Camera-type eye (tissue), 1 donor: ENCODE measurements around the gene TMC4. TPM values are rescaled to one million over a fixed set of nuclear protein-coding genes. Genes with fewer than 3 reads are reported as not detected.

Experiments
- total RNA-seq: library from RNA; depleted of rRNA; stranded (reverse); fragments of >200 nt; gene quantifications from one replicate; pipeline ENCODE4 v1.2.3, GENCODE V29; 2014

Gene TMC4
- 6.8 TPM for total RNA-seq

GRCh38 chr19:54172471-54173358, at the start of gene TMC4:
Gene TMC4 (minus strand): TSS chr19:54173160. CDS start chr19:54173117, 43 bp downstream.

GRCh38 chr19:54191011-54191810, 18.3 kb upstream of the TMC4 start, which contains the start of gene TSEN34:
Gene TSEN34 (plus strand): TSS chr19:54191308. CDS start chr19:54191365, 57 bp downstream.

GRCh38 chr19:54189145-54189734, 16.3 kb upstream of the TMC4 start, which contains the start of gene MBOAT7:
Gene MBOAT7 (minus strand): TSS chr19:54189580. CDS start chr19:54188508, 1,072 bp downstream.

GRCh38 chr19:54159352-54160181, 13.4 kb downstream of the TMC4 start, which contains the start of gene LENG1:
Gene LENG1 (minus strand): TSS chr19:54159721. CDS start chr19:54159695, 26 bp downstream.

GRCh38 chr19:54137699-54138488, 35.1 kb downstream of the TMC4 start, which contains the start of gene CNOT3:
Gene CNOT3 (plus strand): TSS chr19:54137762. CDS start chr19:54142979, 5,217 bp downstream.

GRCh38 chr19:54115109-54116063, 57.6 kb downstream of the TMC4 start, which contains the start of the genes PRPF31 and TFPT:
Gene PRPF31 (plus strand): TSS chr19:54115754. CDS start chr19:54118279, 2,525 bp downstream.
Gene TFPT (minus strand): TSS chr19:54115657. CDS start chr19:54115269, 388 bp downstream.

Other genes with a start within 250 kb of the TMC4 start
- 0.99 TPM for gene CACNG8, start 210.2 kb downstream of the TMC4 start, total RNA-seq
- gene CACNG6, start 181.5 kb downstream of the TMC4 start, total RNA-seq = 4.3 TPM
- gene VSTM1, start 109.3 kb downstream of the TMC4 start, total RNA-seq = not detected
- not detected for gene TARM1, start 91.8 kb downstream of the TMC4 start, total RNA-seq
- gene OSCAR, start 72.4 kb downstream of the TMC4 start, total RNA-seq = not detected
- 9.7 TPM for gene NDUFA3, start 70.3 kb downstream of the TMC4 start, total RNA-seq
- 9.7 TPM for gene TFPT, start 57.5 kb downstream of the TMC4 start, total RNA-seq
- gene PRPF31, start 57.4 kb downstream of the TMC4 start, total RNA-seq = 46.4 TPM
- gene CNOT3, start 35.4 kb downstream of the TMC4 start, total RNA-seq = 33.1 TPM
- gene LENG1, start 13.4 kb downstream of the TMC4 start, total RNA-seq = 5.7 TPM
- gene MBOAT7, start 16.4 kb upstream of the TMC4 start, total RNA-seq = 24.0 TPM
- gene TSEN34, start 18.1 kb upstream of the TMC4 start, total RNA-seq = 51.0 TPM
- 1,536 TPM for gene RPS9, start 27.7 kb upstream of the TMC4 start, total RNA-seq
- 9.2 TPM for gene LILRB3, start 49.8 kb upstream of the TMC4 start, total RNA-seq
- gene LILRA6, start 69.6 kb upstream of the TMC4 start, total RNA-seq = 0.66 TPM
- 2.1 TPM for gene LILRB5, start 84.1 kb upstream of the TMC4 start, total RNA-seq
- gene LILRB2, start 108.0 kb upstream of the TMC4 start, total RNA-seq = 1.2 TPM
- gene LILRA5, start 140.0 kb upstream of the TMC4 start, total RNA-seq = 0.93 TPM
- not detected for gene LILRA4, start 166.0 kb upstream of the TMC4 start, total RNA-seq
- 5.1 TPM for gene LAIR1, start 191.8 kb upstream of the TMC4 start, total RNA-seq
- 99.3 TPM for gene TTYH1, start 242.3 kb upstream of the TMC4 start, total RNA-seq